Endothelial cell of umbilical vein (primary cell): ENCODE measurements around the gene SNED1. TPM values are rescaled to one million over a fixed set of nuclear protein-coding genes. Genes with fewer than 3 reads are reported as not detected.

Experiments
- BruUV-seq: library from RNA; stranded (reverse); fragments of 400-500 nt; replicated peaks from 2 replicates; lab custom pipeline; 2021; lab: Mats Ljungman, UMichigan
- CTCF ChIA-PET: fragments of 300-600, 350-600 bp; sonication (Branson Sonifier 250); formaldehyde crosslinking; loops from one replicate; lab custom pipeline; 2021; ENCODE audit warnings: antibody characterized with exemption, inconsistent platforms; lab: Charles Lee
- POLR2A ChIA-PET: fragments of 300-600, 350-600 bp; sonication (Branson Sonifier 250); formaldehyde crosslinking; loops from one replicate; lab custom pipeline; 2021; ENCODE audit warnings: antibody characterized with exemption, inconsistent platforms; lab: Charles Lee
- DNase-seq: peaks from one replicate; pipeline ENCODE4 v3.0.0-alpha.2; 2011; ENCODE audit warnings: low read depth, low spot score
- FAIRE-seq: peaks from 2 replicates; lab custom pipeline; 2011; peaks lifted over from hg19 to GRCh38; lab: Jason Lieb, UNC
- H2AFZ ChIP-seq: 2 replicates; pipeline ENCODE4 v1.6.0; 2012; ENCODE audit warnings: low read depth, low read length, control low read depth, inconsistent platforms
- H3K27ac ChIP-seq: 2 replicates; pipeline ENCODE4 v1.5.1; 2011; ENCODE audit warnings: low read depth, mild to moderate bottlenecking, control low read depth, low read length, moderate library complexity; ENCODE audit not compliant: insufficient read depth
- H3K27me3 ChIP-seq, 2 experiments: 2 replicates each; pipeline versions ENCODE4 v1.6.0 to v1.6.1; 2011; ENCODE audit warnings: low read length in 2 of 2, mixed read lengths in 1 of 2; ENCODE audit not compliant: control insufficient read depth in 2 of 2, insufficient read depth in 2 of 2
- H3K36me3 ChIP-seq, 2 experiments: 2 replicates in 1 of 2; 3 replicates in 1 of 2; pipeline ENCODE4 v1.5.1; 2011; ENCODE audit warnings: low read length in 2 of 2, mild to moderate bottlenecking in 1 of 2, moderate library complexity in 1 of 2; ENCODE audit not compliant: control insufficient read depth in 2 of 2, insufficient read depth in 2 of 2; ENCODE audit errors: extremely low read depth in 1 of 2
- H3K4me1 ChIP-seq: 3 replicates; pipeline ENCODE4 v1.5.1; 2011; ENCODE audit warnings: mild to moderate bottlenecking, low read length; ENCODE audit not compliant: control insufficient read depth, insufficient read depth; ENCODE audit errors: extremely low read depth
- H3K4me2 ChIP-seq: 2 replicates; pipeline ENCODE4 v1.6.1; 2011; ENCODE audit warnings: low read length, control low read depth, mixed read lengths; ENCODE audit not compliant: insufficient read depth
- H3K4me3 ChIP-seq, 3 experiments: fragments of 200-600 bp in 1 of 3; sonication (generic), shearing (Covaris generic) in 1 of 3; replicated peaks in 1 of 3; 2 replicates each; pipeline ENCODE4 v1.5.1; 2011 to 2016; ENCODE audit warnings: control low read depth in 3 of 3, low read length in 3 of 3, mild to moderate bottlenecking in 2 of 3, inconsistent platforms in 1 of 3, low read depth in 1 of 3, moderate library complexity in 1 of 3; ENCODE audit not compliant: insufficient read depth in 1 of 3
- H3K79me2 ChIP-seq: 2 replicates; pipeline ENCODE4 v1.6.0; 2012; ENCODE audit warnings: low read length, inconsistent platforms; ENCODE audit not compliant: control insufficient read depth, insufficient read depth
- H3K9ac ChIP-seq: replicated peaks from 2 replicates; pipeline ENCODE3; 2011; ENCODE audit warnings: low read length, control low read depth; ENCODE audit not compliant: insufficient read depth; ENCODE audit errors: extremely low read depth
- H3K9me1 ChIP-seq: replicated peaks from 3 replicates; pipeline ENCODE4 v1.6.0; 2011; ENCODE audit warnings: mild to moderate bottlenecking, low read length; ENCODE audit not compliant: control insufficient read depth, insufficient read depth; ENCODE audit errors: extremely low read depth
- H3K9me3 ChIP-seq: replicated peaks from 2 replicates; pipeline ENCODE4 v1.5.1; 2012; ENCODE audit warnings: low read length, inconsistent platforms; ENCODE audit not compliant: control insufficient read depth, insufficient read depth
- H4K20me1 ChIP-seq: replicated peaks from 2 replicates; pipeline ENCODE3; 2011; ENCODE audit warnings: mild to moderate bottlenecking, low read length; ENCODE audit not compliant: control insufficient read depth, insufficient read depth; ENCODE audit errors: extremely low read depth
- CTCF ChIP-seq, 2 donors: IDR thresholded peaks; 1 replicate in 1 of 2; 2 replicates in 1 of 2; pipeline ENCODE4 v1.5.1; 2011; ENCODE audit warnings: low read length in 2 of 2, mild to moderate bottlenecking in 2 of 2, moderate library complexity in 2 of 2, control low read depth in 1 of 2, inconsistent platforms in 1 of 2, low read depth in 1 of 2; ENCODE audit not compliant: insufficient read depth in 1 of 2; ENCODE audit errors: extremely low read depth in 1 of 2
- FOS ChIP-seq: IDR thresholded peaks from 2 replicates; pipeline ENCODE4 v1.6.1; 2011; ENCODE audit warnings: mild to moderate bottlenecking, low read length, moderate library complexity, borderline replicate concordance; ENCODE audit not compliant: insufficient read depth
- GATA2 ChIP-seq: IDR thresholded peaks from 2 replicates; pipeline ENCODE4 v1.7.0; 2011; ENCODE audit warnings: low read depth, mild to moderate bottlenecking, moderate library complexity, mixed read lengths, low read length; ENCODE audit not compliant: insufficient read length, insufficient read depth
- JUN ChIP-seq: IDR thresholded peaks from 2 replicates; pipeline ENCODE4 v1.6.1; 2011; ENCODE audit warnings: borderline replicate concordance, low read depth; ENCODE audit not compliant: insufficient read length, insufficient read depth
- MAX ChIP-seq: IDR thresholded peaks from 2 replicates; pipeline ENCODE4 v1.6.1; 2011; ENCODE audit not compliant: insufficient read depth, insufficient read length
- POLR2AphosphoS5 ChIP-seq: IDR thresholded peaks from 2 replicates; pipeline ENCODE4 v1.6.1; 2012; ENCODE audit warnings: low read depth, mild to moderate bottlenecking, control low read depth, low read length, moderate library complexity; ENCODE audit not compliant: insufficient read depth
- dilution Hi-C: fragments of 300-500 bp; cut with MboI; formaldehyde crosslinking; loops from one replicate; pipeline ENCODE4 v1.15.0; 2019; ENCODE audit warnings: low sequenced_read_pairs; ENCODE audit not compliant: extremely low pct_ligation_motif_present
- intact Hi-C: fragments of 100-400 bp; cut with micrococcal nuclease; formaldehyde crosslinking; loops from one replicate; pipeline ENCODE4 v1.10.0; 2022
- polyA plus RNA-seq, 4 experiments: library from polyadenylated mRNA; depleted of rRNA in 3 of 4; stranded (reverse) in 3 of 4; unstranded in 1 of 4; fragments of >200 nt; gene quantifications; 2 replicates each; pipeline versions ENCODE4 v1.2.1 to v1.2.3, GENCODE V29; 2011 to 2012; ENCODE audit warnings: missing spikeins in 1 of 4
- total RNA-seq: library from RNA; stranded (reverse); gene quantifications from 2 replicates; pipeline ENCODE4 v1.2.3, GENCODE V29; 2021

SNED1 gene
- total and polyA plus RNA-seq, 2 donors (not counting 3 experiments of a cell fraction or from before 2014, with no cell fraction given): 14.1 to 17.2 TPM

GRCh38 chr2:240988146-240988545, 10.3 kb upstream of the SNED1 start:
- H3K9me3 ChIP-seq: no peaks in the 10 kb centered on the region
- H3K4me2 ChIP-seq: no peak overlapping the region
- no peak overlapping the region for H3K27ac ChIP-seq
- FAIRE-seq (no peak), DNase-seq (no peak)
- no peaks in the 10 kb centered on the region for H3K36me3 ChIP-seq
- H3K27me3 ChIP-seq: no peaks in the 10 kb centered on the region
- H2AFZ ChIP-seq: no peak overlapping the region
- no peak overlapping the region for H3K9ac ChIP-seq
- no TSS peak for BruUV-seq
- CTCF ChIA-PET: interaction anchor here (1.6 to 3.9 kb wide), 3 partner anchors 11 to 74 kb away, joined by 5 to 32 read pairs (median 6); partner anchors contain the start of gene SNED1
- H3K9me1 ChIP-seq: no peaks in the 10 kb centered on the region
- intact Hi-C loops (no loop called here), dilution Hi-C loops (no loop called here)
- no peaks in the 10 kb centered on the region for H3K79me2 ChIP-seq
- H3K4me3 ChIP-seq: no peak overlapping the region
- TF ChIP-seq MAX: no peak
- no peak for TF ChIP-seq JUN
- no peak for TF ChIP-seq GATA2
- no peak for TF ChIP-seq CTCF (IDR thresholded peaks at IDR 0.05; ENCODE audit: extremely low read depth in 1 of 2, insufficient read depth in 1 of 2, low read depth in 1 of 2, low read length in 2 of 2)
- no peak for TF ChIP-seq FOS
- no peak for TF ChIP-seq POLR2AphosphoS5
- H3K4me1 ChIP-seq: peaks cover 30% of the 10 kb centered on the region
- H4K20me1 ChIP-seq: no peaks in the 10 kb centered on the region
- POLR2A ChIA-PET: no interaction called here
